Stimulated activated CD8-positive, alpha-beta memory T cell treated with anti-CD3 and anti-CD28 coated beads, Interleukin-12 subunit alpha, Interleukin-12 subunit beta, amount 100 ng/mL, for 1 hour (primary cell): ENCODE data around the gene RNF114.
"Not testable (repeated sequence)": the region's sequence is repeated elsewhere in the genome, so short reads cannot be mapped to it uniquely, and the experiment has no call there.

Source experiments
- DNase-seq: peaks from one replicate; pipeline ENCODE4 v3.0.0-alpha.2; 2020; ENCODE audit warnings: low read depth

The RNF114 gene

DNA sequence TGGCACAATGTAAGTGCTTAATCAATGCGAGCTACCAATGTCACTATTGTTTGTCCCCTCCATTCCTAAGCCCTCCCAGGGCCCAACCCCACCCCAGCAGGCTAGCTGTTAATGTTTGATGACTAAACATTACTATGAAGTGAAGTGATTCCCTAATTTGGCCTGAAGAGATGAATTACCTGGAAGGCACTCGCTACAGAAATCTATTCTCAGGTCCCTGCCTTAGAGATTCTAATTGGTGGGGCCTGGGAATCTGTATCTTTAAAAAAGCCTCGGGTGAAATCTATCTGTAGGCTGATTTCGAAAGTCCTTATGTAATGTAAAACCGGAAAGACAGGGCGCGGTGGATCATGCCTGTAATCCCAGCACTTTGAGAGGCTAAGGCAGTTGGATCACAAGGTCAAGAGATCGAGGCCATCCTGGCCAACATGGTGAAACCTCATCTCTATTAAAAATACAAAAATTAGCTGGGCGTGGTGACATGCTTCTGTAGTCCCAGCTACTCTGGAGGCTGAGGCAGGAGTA is 29.6 kb downstream of the RNF114 start:
- DNase-seq, result no peak

DNA sequence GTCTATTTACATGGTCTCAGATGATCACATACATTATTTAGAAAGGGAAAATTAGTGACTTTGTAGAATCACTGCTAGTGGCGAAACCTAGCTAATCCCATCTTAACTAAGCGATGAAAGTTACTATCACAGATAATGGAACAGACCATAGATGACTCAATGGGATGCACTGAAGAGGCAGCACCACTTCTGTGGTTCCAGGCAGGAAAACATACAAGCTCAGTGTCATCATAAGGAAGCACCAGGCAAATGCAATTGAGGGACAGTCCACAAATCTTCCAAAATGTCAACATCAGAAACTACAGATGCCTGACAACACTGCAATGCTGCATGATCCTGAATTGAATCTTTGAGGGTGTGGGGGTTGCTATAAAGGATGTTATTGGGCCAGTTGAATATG is 30.7 kb downstream of the RNF114 start:
- no peak for DNase-seq

GRCh38 chr20:49969234-49969633 is 33.0 kb downstream of the RNF114 start:
- DNase-seq, result no peak

DNA sequence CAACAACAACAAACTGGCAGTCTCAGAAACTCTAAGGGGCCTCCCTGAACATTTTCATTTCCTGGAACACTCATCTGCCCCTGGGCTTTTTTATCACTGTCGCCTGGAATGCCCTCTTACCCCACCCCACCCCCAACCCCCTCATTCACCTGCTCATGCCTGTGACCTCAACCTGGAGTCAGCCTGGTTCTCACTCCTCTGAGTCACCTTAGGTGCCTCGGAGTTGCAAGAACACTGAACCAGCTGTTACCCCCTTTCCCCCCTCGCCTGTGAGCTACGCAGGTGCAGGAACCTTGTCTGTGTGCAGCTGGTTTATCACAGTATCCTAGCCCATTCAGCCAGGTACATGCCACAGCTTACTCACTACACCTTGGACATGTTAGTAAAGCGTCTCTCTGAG is 33.7 kb downstream of the RNF114 start:
- DNase-seq, result no peak

DNA sequence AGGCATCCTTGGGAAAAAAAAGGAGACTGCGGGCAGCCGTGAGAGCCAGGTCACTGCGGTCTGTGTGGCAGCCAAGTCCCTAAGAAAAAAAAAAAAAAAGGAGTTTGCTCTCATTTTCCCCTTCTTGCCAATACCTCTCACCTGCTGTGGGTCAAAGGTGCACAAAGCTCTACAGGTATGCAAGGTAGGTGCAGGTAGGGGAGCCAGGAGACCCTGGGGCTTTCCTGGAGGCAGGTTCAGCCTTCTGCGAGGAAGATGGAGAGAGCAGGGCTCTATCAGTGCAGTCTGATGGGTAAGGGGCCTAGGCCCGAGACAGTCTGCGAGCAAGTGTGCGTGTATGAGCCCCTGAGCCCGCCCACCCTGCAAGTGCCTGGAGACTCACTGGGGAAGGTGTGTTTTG is 34.3 kb downstream of the RNF114 start:
- DNase-seq, result no peak

GRCh38 chr20:49973981-49974380 is 37.8 kb downstream of the RNF114 start:
- no peak for DNase-seq

DNA sequence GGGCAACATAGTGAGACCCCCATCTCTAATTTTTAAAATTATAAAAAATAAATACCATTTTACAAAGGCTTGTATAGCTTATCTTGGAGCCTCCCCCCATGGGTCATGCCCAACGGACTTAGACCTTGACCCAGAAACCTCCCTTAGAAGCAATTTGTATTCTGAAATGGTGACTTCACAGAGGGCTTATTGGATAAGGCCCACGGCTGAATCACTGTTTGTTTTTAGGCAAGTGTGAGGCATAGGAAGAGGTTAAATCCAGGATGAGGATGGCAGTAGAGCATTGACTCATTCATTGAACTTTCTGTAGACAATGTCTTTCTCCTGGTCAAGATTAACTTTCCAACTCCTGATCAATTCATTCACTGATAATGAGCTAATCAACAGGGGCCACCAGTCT is 40.3 kb downstream of the RNF114 start:
- DNase-seq, result no peak

- DNase-seq, result not testable (repeated sequence)
These were observed 41.5 kb downstream of the RNF114 start for GRCh38 chr20:49977740-49978139.

GRCh38 chr20:49978685-49979029 is 42.5 kb downstream of the RNF114 start:
- no peak for DNase-seq

DNA sequence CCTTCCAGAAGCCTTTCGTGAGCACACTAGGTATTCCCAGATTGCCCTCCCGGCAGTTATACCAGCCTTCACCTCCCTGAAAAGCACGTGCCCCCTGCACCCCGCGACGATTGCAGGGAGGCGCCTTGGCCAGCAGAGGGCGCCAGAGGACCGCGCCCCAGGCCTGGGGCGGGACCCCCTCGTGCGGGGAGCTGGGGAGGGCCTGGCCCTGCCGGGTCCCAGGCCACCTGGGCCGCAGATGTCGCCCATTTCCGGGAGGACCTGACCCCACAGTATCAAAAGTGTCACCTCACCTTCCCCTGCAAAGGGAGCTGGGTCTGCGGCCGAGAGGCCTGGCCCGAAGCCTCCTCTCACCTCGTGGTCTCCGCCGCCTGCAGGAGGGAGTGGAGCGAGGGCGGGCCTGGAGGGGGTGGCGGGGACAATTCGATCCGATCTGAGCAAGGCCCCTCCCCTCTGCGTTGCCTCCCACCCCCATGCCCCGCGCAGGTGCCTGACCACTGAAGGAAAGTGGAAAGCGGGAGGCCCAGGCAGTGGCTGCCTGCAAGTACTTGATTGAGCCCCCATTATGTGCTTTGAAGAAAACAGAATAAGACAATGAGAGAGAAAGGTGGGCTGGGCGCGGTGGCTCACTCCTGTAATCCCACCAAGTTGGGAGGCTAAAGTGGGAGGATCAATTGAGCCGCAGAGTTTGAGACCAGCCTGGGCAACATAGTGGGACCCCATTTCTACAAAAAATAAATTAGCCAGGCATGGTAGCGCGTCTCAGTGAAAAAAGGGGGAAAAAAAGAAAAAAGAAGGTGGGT is 43.0 kb downstream of the RNF114 start:
- DNase-seq, result peak; percentile 47

DNA sequence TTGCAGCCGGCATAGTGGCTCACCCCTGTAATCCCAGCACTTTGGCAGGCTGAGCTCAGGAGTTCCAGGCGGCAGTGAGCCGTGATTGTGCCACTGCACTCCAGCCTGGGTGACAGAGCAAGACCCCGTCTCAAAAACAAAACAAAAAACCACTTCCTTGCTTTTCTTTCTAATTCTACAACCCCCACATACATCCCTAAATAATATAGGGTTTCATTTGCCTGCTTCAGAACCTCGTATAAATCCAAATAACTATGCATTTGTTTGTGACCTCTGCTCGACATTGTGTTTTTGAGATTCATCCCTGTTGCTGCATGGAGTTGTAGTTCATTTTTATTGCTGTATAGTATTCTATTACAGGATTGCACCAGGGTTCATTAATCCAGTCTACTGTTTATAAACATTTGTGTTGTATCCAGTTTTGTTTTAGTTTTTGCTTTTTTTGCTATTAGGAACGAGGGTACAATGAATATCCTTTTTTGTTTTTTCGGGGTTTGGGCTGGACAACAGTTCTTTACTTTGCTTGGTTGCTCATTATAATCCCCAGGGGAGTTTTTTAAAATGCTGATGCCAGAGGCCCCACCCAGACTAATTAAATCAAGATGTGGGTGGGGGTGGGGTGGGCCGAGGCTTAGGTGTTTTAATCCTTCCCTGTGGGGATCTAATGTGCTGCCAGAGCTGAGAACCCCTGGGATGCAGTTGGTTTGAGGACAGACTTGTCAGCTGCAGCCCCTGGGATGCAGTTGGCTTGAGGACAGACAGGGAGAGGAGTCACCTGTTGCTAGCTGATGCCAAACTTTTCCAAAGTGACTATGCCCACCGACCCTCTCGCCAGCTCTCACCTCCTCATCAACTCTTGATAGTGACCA is 44.2 kb downstream of the RNF114 start:
- DNase-seq, result no peak

DNA sequence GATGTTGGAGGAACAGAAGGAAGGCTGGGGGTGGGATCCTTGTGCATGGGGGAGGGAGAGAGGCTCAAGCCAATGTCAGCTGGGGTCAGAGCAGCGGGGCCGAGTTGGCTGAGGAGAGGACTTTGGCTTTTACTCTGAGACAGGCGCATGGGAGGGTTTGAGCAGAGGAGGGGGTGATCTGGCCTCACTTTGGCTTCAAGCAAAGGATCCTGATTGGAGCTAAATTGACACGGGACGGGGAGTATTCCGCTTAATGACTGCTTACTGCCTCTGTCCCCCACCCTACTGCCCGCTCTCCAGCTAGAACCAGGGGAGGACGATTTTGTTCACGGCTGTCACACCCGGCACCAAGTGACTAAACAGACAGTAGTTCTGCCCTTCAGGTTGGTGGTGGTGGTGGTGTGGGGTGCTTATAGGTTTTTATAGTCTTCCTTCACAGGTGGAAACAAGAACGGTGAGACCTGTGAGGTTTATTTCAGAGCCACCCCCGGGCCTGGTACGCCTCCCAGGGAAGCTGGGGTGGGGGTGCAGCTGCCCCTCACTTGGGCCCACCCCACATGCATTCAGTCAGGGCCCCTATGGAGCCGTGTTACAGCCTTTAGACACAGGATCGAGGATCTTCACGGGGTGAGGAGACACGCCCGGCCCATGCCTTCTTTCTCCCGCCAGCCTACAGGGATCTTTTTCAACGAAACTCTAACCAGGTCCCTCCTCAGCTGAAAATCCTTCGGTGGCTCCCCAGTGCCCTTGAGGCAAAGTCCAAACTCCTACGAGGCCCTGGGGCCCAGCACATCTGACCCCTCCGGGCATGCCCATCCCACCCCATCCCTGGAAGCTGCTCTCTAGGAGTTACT is 45.2 kb downstream of the RNF114 start:
- DNase-seq, result no peak

GRCh38 chr20:49982072-49982345 is 45.8 kb downstream of the RNF114 start:
- DNase-seq, result no peak

DNA sequence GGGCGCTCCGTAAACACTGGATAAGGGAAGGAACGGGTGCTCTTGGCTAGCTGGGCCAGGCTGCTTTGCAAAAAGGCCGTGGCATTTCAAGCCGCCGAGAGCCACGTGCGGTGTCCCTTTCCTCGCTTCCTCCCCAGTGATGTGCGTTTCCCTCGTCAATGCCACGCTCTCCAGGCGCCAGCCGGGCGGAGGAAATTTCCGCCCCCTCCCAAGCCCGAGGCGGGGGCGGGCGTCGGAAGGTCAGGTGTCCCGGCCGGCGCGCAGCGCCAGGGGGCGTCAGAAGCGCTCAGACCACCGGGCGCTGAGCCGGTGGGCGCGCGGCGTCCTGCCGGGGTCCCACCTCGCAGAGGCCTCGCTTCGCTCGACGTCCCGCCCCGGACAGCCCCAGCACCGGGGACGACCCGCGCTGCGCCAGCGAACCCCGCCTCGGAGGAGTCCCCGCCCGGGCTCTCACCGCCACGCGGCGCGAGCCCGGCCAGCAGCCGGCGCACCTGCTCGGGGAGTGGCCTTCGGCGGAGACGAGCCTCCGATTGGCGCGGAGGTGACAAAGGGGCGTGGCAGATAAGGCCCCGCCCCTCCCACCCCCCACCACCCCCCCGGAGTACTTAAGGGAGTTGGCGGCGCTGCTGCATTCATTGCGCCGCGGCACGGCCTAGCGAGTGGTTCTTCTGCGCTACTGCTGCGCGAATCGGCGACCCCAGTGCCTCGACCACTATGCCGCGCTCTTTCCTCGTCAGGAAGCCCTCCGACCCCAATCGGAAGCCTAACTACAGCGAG is 46.3 kb downstream of the RNF114 start, which contains the start of gene SNAI1:
TSS of gene SNAI1 (plus strand) at position 635 of the 777 bp plus-strand sequence. CDS start at position 715, 80 bp downstream.
- DNase-seq, result peak; percentile 70

DNA sequence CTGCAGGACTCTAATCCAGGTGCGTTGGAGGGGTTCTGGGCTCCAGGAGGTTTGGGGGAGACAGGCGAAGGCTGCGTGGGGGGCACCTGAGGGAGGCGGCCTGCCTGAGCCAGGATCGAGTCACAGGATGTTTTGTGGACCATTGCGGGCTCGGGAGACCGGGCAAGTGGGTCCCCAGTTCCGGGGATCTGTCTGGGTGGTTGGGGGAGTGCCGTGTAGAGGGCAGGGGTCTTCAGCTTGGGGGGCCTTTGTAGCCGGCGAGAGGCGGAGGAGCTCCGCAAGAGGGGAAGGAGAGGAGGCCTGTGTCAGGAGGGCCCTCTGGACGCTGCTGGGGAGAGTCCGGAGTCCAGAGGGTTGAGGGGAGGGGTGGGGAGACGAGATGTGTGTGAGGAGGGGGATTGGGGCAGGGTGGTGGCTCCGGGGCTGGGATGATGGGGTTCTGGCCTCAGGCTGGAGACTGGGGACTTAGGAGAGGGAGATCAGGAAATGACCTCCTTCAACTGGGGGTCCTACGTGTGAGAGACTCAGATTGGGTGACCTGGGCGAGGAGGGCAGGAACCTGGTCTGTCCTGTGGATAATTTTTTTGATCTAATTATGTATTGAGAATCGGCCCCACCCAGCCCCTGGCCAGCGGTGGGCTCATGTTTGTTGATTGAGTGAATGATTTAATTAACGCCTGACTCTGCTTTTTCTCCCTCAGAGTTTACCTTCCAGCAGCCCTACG is 47.1 kb downstream of the RNF114 start:
- no peak for DNase-seq

DNA sequence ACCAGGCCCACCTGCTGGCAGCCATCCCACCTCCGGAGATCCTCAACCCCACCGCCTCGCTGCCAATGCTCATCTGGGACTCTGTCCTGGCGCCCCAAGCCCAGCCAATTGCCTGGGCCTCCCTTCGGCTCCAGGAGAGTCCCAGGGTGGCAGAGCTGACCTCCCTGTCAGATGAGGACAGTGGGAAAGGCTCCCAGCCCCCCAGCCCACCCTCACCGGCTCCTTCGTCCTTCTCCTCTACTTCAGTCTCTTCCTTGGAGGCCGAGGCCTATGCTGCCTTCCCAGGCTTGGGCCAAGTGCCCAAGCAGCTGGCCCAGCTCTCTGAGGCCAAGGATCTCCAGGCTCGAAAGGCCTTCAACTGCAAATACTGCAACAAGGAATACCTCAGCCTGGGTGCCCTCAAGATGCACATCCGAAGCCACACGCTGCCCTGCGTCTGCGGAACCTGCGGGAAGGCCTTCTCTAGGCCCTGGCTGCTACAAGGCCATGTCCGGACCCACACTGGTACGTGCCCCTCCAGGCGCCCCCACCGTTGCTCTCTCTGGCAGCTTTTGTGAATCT is 47.7 kb downstream of the RNF114 start:
- no peak for DNase-seq

DNA sequence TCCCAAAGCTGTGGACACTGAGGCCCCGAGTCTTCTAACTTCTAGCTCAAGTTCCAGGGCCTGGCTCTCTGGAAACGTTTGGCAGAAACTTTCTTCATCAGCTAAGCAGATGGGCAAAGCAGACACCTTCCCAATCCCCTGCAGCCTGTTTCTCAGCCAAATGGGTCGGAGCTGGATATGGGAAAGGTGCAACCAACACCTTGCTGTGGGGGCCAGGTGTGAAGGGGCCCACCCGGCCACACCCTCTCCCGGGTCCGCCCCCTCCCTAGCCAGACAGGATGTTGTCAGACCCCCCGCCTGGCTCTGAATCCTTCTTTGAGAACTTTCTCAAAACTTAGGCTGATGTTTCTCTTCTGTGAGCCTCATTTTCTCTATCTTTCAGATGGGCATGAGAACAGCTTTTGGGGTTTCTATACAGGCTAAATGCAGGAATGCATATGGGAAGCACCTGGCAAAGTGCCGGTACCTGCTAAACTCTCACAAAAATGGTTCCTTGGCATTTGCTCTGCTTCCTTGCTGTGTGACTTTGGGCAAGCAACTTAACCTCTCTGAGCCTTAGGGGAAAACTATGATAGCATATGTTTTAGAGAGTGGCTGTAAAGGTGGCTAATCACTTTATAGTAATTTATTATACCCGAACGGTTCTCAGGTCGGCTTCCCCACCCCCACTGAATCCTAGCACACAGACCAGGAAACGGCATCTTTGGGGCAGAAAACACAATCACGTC is 48.4 kb downstream of the RNF114 start:
- DNase-seq, result no peak

- no peak for DNase-seq
These were observed 49.0 kb downstream of the RNF114 start for GRCh38 chr20:49985157-49985556.

- no peak for DNase-seq
These were observed 49.4 kb downstream of the RNF114 start for GRCh38 chr20:49985617-49986016.

- no peak for DNase-seq
These were observed 49.9 kb downstream of the RNF114 start for GRCh38 chr20:49986049-49986448.
